DLD1 (cell line): ENCODE data around the gene WDR87.
"Not testable (repeated sequence)": the region's sequence is repeated elsewhere in the genome, so short reads cannot be mapped to it uniquely, and the experiment has no call there.

Experiments
- in situ Hi-C: cut with HindIII; loops from 2 replicates; pipeline ENCODE4 v1.10.0; 2017; ENCODE audit warnings: low sequenced_read_pairs

The WDR87 gene

DNA sequence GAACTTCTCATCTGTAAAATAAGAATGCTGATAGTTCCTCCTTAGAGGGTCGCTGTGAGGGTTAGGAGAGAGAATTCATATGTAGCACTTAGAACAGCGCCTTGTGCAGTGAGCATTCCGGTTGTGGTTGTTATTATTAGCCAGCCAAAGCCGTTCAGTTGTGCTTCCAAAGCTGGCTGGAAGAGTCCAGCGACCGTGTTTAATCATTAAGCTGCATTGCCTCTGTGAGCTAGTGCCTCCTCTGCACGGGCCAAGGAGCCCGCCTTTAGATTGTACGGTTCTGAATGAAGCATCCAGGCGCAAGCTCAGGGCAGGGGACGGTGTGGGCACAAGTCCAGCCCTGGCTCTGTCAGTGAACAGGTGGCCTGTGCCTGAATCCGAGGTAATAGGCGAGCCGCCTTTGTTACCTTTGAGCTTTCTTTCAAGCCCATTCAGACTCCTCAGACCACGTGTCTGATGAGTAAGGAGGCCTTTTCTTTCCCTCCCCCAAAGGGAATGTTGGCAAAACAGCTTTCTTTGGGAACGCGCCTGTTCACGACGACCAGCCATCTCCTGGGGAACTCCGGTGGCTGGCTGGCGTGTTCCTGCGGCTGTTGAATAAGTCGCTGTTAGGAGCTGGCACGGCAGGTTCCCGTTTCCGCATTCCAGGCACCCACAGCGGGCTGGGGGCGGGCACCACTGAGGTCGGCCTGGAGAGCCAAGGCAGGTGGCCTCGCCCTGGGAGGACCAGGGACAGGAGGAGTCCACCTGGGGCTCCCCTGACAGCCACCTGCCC is 25.7 kb upstream of the WDR87 start:
- in situ Hi-C loops, result no loop called here

DNA sequence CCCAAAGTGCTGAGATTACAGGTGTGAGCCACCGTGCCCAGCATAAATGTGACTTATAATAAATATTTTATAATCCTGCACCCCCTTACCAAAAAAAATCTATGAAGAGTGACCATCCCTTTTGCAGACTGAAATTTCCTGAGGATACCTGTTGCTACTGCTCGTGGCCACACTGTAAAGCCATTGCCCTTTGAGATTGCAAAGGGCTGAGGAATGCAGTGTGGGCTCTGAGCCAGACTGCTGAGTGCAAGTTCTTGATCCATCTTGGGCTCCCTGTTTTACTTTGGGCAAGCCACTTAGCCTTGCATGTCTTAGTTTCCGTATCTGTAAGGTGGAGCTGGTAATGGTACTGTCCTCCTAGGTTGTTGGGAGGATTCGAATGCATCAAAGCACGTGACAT is 24.0 kb upstream of the WDR87 start:
- in situ Hi-C loops, result no loop called here

- in situ Hi-C loops, result no loop called here
Observed at GRCh38 chr19:37929355-37929923, 23.0 kb upstream of the WDR87 start.

- in situ Hi-C loops, result no loop called here
Observed at GRCh38 chr19:37928527-37929286, 22.3 kb upstream of the WDR87 start.

DNA sequence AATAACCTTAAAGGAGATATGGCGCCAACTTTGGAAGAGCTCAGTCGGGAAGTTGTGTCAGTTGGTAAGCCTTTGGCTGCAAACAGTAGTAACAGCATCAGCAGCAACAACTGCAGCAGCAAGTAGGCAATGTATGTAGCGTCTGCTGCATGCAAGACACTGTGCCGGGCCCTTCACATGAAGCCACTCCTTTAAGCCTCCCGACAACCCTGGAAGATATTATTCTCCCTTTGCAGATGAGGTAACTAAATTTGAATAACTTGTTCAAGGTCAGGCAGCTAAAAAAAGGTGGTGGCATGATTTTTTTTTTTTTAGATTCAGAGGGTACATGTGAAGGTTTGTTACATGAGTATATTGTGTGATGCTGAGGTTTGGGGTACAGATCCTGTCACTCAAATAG is 20.3 kb upstream of the WDR87 start:
- in situ Hi-C loops, result no loop called here

DNA sequence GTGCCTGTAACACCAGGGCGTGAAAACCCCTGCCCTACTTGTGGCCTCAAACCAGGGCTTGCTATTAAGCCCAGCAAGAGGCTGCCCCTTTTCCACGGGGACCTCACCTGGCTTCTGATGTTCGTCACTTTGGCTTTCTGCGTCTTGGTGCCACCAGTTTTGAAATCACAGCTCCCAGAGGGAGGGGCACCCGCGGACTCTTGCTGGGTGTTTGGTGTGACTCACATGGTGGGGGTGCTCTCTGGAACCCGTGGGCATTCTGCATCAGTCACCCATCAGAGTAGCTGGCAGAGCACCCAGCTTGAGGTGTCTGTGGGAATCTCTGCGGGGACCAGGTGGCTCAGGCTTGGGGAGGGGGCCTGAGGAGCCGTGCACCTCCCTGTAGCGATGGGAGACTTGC is 19.9 kb upstream of the WDR87 start:
- in situ Hi-C loops, result no loop called here

DNA sequence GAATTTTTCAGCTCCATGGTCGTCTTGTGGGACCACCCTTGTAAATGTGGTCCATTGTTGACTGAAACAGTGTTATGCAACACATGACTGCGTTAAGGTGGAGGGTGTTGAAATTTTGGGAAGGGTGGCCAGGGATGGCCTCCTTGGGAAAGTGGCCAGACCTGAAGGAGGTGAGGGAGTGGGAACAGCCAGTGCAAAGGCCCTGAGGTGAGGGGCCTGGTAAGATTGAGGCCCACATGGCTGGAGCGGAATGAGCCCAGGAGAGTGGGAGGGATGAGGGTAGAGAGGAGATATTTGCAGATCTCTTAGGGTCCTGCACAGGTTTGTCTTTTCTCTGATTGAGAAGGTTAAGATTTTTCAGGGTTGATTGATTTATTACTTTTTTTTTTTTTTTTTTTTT is 18.8 kb upstream of the WDR87 start:
- in situ Hi-C loops, result no loop called here

GRCh38 chr19:37924573-37924972 is 18.2 kb upstream of the WDR87 start:
- in situ Hi-C loops, result not testable (repeated sequence)

DNA sequence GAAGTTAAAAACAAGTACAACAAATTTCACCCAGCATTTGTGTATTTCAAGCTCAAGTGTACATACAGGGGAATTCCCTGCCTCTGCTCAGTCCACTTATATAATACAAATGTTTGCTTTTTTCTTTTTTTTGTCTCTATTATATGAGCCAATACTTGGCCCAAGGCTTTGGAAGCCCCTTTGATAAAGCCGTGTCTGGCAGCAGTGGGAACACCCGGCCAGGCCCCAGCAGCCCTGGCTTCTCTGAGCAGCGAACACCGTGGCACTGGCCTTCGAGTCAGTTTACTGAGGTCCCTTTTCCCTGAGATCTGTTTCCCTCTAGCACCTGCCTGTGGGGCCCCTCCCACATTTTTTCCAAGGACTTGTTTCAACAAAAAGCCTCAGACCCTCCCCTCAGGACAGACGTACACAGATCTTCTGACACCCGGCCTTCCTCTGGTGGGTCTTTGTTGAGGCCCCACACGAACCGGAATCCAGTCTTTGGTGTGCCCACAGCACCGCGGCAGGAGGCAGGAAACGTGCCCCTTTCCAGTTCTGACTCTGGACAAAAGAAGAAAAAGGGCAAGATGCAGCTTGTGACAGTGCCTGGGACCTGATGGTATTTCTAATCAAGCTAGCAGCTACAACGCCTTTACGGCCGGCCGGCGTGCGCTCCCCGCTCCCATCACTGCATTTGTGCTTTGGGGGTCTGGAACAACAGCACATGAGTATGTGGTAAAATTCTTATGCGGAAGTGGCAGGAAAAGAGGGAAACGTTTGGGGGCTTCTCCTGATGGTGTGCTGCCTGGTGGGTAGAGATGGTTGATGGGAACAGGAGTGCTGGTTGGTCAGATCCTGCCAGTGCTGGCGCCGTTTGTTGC is 14.4 kb upstream of the WDR87 start:
- in situ Hi-C loops, result no loop called here

- in situ Hi-C loops, result no loop called here
Observed at GRCh38 chr19:37914908-37915307, 8.5 kb upstream of the WDR87 start.

DNA sequence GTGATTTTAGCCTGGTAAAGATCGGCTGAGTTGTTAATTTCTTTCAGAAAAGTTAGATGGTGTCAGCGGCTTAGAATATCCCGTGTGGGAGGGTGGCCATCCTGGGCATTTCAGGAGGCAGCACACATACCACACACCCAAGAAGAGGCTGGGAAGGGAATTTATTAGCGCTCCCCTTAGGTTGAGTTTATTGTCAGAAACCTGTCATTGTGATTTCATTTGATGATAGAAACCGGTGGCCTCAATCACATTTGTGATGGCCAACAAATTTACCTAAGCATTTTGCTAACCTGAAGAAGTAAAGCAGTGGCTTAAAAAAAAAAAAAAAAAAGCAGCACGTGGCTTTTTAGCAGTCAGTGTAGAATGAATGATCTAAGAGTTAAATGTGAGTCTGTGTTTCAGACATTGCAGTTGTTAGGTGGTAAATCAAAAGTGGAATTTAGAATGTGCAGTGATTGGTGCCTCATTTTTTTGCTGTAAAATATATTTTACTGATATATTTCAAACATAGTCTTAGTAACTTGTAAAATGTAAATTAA is 3.3 kb upstream of the WDR87 start:
- in situ Hi-C loops, result no loop called here

DNA sequence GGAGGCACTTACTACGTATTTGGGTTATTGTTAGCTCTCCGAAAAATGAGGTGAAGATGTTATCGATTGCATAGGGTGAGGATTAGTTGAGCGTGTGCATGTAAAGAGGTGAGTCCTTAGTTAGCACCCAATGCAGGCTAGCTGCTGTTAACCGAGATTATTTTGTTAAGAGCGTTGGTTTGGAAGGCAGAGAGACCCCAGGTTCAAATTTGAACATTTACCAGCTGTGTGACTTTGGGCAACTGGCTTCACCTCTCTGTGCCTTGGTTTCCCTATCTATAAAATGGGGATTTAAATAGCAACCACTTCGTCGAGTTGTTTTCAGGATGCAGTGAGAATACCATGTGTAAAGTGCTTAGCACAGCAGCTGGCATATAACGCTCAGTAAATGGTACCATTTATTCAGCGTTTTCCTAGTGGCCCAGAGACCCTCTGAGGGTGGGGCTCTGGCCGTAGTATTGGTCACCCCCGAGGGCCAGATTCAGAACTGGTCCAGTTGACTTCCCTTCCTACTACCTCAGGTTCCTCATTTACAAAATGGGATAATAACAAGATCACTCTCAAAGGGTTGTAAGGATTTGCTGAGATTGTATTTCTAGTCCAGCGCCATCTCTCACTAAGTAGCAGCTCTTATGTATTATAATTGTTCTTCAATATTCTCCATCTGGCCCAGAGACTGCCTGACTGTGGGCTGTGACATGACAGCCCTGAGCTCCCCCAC is 1.5 kb upstream of the WDR87 start:
- in situ Hi-C loops, result no loop called here

DNA sequence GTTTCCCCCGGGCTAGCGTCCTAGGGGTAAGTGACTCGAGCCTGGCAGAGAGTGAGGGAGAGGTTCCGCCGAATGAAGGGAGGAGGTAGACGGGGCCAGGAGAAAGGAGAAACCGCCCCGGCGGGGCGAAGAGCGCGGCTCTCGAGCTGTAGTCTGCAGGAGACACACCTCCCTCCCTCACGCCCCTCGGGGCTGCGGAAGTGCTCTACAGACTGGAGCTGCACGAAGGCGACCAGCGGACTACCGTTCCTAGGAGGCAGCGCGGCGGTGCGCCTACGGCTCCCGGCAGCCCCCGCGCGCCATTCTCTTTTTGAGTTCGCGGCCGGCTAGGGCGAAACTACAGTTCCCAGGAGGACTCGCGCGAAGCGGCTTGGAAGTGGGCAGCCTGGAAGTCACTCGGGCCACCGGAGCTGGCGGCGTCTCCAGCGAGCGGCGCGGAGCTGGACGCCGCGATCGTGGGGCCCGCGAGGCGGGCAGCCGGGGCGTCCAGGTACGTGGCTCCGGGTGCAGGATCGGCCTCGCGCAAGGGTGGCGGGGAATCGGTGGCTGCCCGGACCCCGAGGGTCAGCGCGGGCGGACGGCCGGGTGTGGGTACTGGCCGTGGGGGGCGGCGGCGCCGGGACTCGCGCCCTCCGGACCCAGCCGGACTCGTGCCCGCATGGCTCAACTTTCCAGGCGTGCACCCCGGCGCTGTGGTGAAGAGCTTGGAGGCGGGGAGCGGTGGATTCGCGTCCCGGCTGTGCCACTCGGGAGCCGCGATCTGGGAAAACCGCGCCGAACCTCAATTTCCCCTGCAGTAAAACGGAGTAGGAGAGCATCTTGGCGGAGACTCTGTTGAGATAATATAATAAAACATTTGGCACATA is 708 bp upstream of the WDR87 start, which contains the start of gene SIPA1L3:
Gene SIPA1L3 (plus strand): TSS at position 340 of the 866 bp plus-strand sequence. CDS start 174,358 bp downstream, outside the sequence.
- in situ Hi-C loops, result no loop called here

GRCh38 chr19:37903096-37903495 is 3.3 kb downstream of the WDR87 start:
- in situ Hi-C loops, result no loop called here

DNA sequence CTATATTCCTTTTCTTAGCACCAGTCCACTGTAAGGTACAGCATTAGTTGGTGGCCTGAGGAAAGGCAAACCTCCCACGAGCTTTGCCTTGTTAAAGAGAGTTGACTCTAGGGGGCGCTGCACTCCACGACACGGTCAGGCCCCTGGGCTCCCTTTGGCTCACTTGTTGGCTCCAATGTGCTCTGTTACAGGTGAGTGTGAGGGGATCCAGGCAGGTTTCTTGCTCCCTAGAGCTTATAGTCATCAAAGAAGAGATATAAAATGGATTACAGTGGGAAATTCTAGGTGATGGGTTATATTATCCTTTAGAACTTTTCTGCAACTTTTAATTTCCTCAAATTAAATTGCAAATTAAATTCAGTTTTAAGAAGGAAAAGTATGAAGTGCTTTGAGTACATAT is 3.7 kb downstream of the WDR87 start:
- in situ Hi-C loops, result no loop called here

DNA sequence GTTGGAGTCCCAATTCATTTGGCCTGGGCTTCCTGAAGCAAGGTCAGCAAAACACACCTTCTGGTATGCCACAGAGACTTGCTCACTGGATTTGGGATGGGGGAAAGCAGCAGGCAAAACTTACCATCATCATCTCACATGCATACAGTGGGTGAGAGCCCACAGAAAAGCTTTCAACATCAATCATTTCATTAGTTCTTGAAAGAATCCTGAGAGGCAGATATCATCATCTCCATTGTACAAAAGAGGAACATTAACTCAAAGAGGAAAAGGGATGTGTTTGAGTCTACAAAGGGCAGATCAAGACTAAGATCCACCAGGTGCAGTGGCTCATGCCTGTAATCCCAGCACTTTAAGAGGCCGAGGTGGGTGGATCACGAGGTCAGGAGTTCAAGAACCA is 6.4 kb downstream of the WDR87 start:
- in situ Hi-C loops, result no loop called here

DNA sequence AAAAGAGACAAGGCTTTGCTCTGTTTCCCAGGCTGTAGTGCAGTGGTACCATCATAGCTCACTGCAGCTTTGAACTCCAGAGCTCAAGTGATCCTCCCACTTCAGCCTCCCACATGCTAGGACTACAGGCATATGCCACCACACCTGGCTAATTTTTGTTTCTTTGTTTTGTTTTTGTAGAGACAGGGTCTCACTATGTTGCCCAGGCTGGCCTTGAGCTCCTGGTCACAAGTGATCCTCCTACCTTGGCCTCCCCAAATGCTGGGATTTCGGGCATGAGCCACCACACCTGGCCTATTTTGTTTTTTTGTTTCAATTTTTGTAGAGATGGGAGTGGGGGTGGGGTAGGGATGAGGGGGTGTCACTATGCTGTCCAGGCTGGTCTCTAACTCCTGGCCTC is 6.9 kb downstream of the WDR87 start:
- in situ Hi-C loops, result no loop called here

- in situ Hi-C loops, result no loop called here
Observed at GRCh38 chr19:37896180-37896579, 10.2 kb downstream of the WDR87 start.
